Globus pallidus (tissue), 1 donor: Measurements from ENCODE around the gene GPX2.
A peak's percentile ranks its signal among the peaks of the same experiment; 100 is the strongest.
"Not testable (repeated sequence)": the region's sequence is repeated elsewhere in the genome, so short reads cannot be mapped to it uniquely, and the experiment has no call there.

ENCODE experiments used
- DNase-seq: peaks from one replicate; pipeline ENCODE4 v3.0.0-alpha.2; 2015; ENCODE audit warnings: low spot score

Gene GPX2

GRCh38 chr14:64913477-64913876, 29.1 kb downstream of the GPX2 start:
- not testable (repeated sequence) for DNase-seq

GRCh38 chr14:64912261-64912660, 30.3 kb downstream of the GPX2 start:
- DNase-seq, result no peak

- no peak for DNase-seq
Measured at GRCh38 chr14:64910847-64911495, 31.6 kb downstream of the GPX2 start.

GRCh38 chr14:64906022-64906421, 36.5 kb downstream of the GPX2 start:
- DNase-seq, result no peak

- DNase-seq, result no peak
Measured at GRCh38 chr14:64899958-64900357, 42.6 kb downstream of the GPX2 start.

- DNase-seq, result peak; percentile 70
Measured at GRCh38 chr14:64891839-64892375, 50.6 kb downstream of the GPX2 start.

GRCh38 chr14:64891173-64891838, 51.2 kb downstream of the GPX2 start:
- no peak for DNase-seq

GRCh38 chr14:64889352-64889751, 53.2 kb downstream of the GPX2 start:
- DNase-seq, result no peak
